ENCODE results near the gene MANF.

DNA sequence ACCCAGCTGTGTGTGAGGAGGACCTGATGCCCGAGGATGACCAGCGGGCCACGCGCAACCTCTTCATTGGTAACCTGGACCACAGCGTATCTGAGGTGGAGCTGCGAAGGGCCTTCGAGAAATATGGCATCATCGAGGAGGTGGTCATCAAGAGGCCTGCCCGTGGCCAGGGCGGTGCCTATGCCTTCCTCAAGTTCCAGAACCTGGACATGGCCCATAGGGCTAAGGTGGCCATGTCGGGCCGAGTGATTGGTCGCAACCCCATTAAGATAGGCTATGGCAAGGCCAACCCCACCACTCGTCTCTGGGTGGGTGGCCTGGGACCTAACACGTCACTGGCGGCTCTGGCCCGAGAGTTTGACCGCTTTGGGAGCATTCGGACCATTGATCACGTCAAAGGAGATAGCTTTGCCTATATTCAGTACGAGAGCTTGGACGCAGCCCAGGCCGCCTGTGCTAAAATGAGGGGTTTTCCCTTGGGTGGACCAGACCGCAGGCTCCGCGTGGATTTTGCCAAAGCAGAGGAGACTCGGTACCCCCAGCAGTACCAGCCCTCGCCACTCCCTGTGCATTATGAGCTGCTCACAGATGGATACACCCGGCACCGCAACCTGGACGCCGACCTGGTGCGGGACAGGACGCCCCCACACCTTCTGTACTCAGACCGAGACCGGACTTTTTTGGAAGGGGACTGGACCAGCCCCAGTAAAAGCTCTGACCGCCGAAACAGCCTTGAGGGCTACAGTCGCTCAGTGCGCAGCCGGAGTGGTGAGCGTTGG, 7.5 kb downstream of the MANF start:
- TF ChIP-seq, protein P1, sequence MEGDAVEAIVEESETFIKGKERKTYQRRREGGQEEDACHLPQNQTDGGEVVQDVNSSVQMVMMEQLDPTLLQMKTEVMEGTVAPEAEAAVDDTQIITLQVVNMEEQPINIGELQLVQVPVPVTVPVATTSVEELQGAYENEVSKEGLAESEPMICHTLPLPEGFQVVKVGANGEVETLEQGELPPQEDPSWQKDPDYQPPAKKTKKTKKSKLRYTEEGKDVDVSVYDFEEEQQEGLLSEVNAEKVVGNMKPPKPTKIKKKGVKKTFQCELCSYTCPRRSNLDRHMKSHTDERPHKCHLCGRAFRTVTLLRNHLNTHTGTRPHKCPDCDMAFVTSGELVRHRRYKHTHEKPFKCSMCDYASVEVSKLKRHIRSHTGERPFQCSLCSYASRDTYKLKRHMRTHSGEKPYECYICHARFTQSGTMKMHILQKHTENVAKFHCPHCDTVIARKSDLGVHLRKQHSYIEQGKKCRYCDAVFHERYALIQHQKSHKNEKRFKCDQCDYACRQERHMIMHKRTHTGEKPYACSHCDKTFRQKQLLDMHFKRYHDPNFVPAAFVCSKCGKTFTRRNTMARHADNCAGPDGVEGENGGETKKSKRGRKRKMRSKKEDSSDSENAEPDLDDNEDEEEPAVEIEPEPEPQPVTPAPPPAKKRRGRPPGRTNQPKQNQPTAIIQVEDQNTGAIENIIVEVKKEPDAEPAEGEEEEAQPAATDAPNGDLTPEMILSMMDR (IDR thresholded peaks at IDR 0.05; ENCODE audit: low read depth, low read length), result no peak
- no peak for TF ChIP-seq EZH2phosphoT487 (IDR thresholded peaks at IDR 0.05; ENCODE audit: low read depth)

Data from OCI-LY3 (cell line).